ENCODE data around the gene IL17RE. TPM values are rescaled to one million over a fixed set of nuclear protein-coding genes. Genes with fewer than 3 reads are reported as not detected.
"Not testable (repeated sequence)": the region's sequence is repeated elsewhere in the genome, so short reads cannot be mapped to it uniquely, and the experiment has no call there.

The IL17RE gene
- total RNA-seq, 4 donors from 2014 or later: 3.7 to 8.1 (median 6.7) TPM

GRCh38 chr3:9861626-9862130, 41.0 kb upstream of the IL17RE start:
- no peaks in the 10 kb centered on the region for H3K36me3 ChIP-seq
- H3K4me3 ChIP-seq (replicated peaks in 1 of 3): no peak overlapping the region
- no peaks in the 10 kb centered on the region for H3K27me3 ChIP-seq
- no peak for DNase-seq
- H3K27ac ChIP-seq: no peak overlapping the region
- 90 to 94% methylated on average over 3 to 5 of the region's 5 CpGs for WGBS, 2 donors
- peaks cover 10 to 18% of the 10 kb centered on the region in 2 donors for H3K4me1 ChIP-seq
- TF ChIP-seq CTCF (IDR thresholded peaks at IDR 0.05) (no peak), POLR2A (IDR thresholded peaks at IDR 0.05) (no peak)
- intact Hi-C loops (cut with DNase I): no loop called here
- no peaks in the 10 kb centered on the region for H3K9me3 ChIP-seq

DNA sequence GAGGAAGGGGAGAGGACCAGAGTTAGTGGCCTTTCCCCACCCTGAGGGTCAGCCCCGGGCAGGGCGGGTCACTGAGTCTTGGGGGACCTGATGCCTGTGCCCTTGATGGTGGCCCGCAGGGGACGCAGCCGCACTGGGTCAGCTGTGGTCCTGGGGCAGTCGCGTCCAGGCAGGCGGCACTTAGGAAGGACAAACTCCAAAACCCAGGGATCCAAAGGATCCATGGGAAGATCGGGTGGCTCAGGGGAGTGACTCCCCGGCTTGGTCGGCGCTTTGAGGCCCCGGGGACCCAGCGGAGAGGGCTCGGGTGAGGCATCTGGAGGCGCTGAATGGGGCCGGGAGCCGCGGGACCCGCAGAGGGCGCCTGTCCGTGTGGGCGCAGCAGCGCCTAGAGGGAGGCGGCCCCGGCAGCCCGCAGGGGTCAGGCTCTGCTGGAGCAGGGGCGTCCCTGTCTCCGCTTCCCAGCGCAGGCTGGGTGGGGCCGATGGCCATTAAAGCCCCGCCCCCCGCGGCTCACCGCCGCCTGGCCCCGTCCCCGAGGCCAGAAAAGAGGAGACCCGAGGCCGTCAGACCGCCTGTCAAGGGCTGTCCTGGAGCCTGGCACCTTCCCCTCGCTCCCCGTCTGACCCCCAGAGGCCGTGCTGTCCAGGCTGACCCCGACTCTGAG, 40.1 kb upstream of the IL17RE start:
- Histone ChIP-seq H3K4me1 (peaks cover 10 to 18% of the 10 kb centered on the region in 2 donors), H3K27me3 (no peaks in the 10 kb centered on the region), H3K27ac (peak overlapping the region in 1 of 3 donors; percentile 28), H3K9me3 (no peaks in the 10 kb centered on the region), H3K36me3 (no peaks in the 10 kb centered on the region), H3K4me3 (replicated peaks in 1 of 3) (peak overlapping the region in 1 of 3 donors; percentile 16)
- intact Hi-C loops (cut with DNase I): no loop called here
- TF ChIP-seq POLR2A (IDR thresholded peaks at IDR 0.05) (no peak), CTCF (IDR thresholded peaks at IDR 0.05) (peak in 1 of 6 experiments; percentile 20)
- DNase-seq: peak; percentile 35 to 37
- WGBS, 2 donors: 27 to 63% methylated on average over 3 to 15 of the region's 45 CpGs

GRCh38 chr3:9863058-9863772, 39.4 kb upstream of the IL17RE start:
- Histone ChIP-seq H3K27ac (peak overlapping the region in 1 of 3 donors; percentile 28), H3K36me3 (no peaks in the 10 kb centered on the region), H3K9me3 (no peaks in the 10 kb centered on the region), H3K4me1 (peaks cover 10 to 18% of the 10 kb centered on the region in 2 donors), H3K4me3 (replicated peaks in 1 of 3) (peak overlapping the region in 1 of 3 donors; percentile 16), H3K27me3 (no peaks in the 10 kb centered on the region)
- WGBS, 2 donors: 74 to 78% methylated on average over 9 to 17 of the region's 22 CpGs
- intact Hi-C loops (cut with DNase I): no loop called here
- no peak for TF ChIP-seq POLR2A (IDR thresholded peaks at IDR 0.05)
- no peak for TF ChIP-seq CTCF (IDR thresholded peaks at IDR 0.05)
- DNase-seq: no peak

DNA sequence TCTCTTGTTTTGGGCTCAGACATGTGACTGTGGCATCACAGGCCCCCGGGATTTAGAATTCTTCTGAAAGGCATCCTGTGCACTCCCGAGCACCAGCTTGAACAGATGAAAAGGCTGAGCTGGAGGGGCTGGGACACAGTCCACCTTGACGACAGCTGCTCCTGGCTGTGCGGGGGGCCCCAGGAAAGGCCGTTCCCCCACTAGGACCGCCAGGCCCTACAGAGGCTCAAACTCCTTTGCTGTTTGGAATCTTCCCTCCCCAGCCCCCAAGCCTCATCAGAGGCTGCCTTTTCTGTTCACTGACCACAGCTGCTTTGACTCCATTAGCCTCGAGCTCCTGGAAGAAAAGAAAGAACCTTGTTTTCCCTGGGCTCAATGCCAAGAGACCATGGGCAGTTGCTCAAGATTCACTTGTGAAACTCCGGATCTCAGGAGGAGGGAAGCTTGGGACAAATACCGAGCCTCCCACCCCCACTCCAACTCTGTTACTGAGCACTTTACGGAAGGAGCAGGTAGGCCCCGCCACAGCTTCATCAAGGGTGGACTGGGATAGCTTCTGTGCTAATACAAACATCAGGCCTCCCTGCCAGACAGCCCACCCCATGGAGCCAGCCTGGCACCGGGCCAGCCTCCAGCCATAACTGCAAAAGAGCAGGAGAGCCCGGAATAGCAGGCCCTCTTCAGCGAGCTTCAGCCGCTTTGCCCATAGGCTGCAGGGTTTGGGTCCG, 38.3 kb upstream of the IL17RE start:
- intact Hi-C loops (cut with DNase I): no loop called here
- TF ChIP-seq CTCF (IDR thresholded peaks at IDR 0.05): no peak
- TF ChIP-seq POLR2A (IDR thresholded peaks at IDR 0.05): no peak
- Histone ChIP-seq H3K4me1 (peaks cover 10 to 18% of the 10 kb centered on the region in 2 donors), H3K27me3 (no peaks in the 10 kb centered on the region), H3K36me3 (no peaks in the 10 kb centered on the region), H3K9me3 (no peaks in the 10 kb centered on the region), H3K4me3 (replicated peaks in 1 of 3) (no peak overlapping the region), H3K27ac (peak overlapping the region; percentile 5 to 70 (median 60))
- DNase-seq: peak; percentile 74 to 79
- 22 to 38% methylated on average over 14 to 16 of the region's 16 CpGs for WGBS, 2 donors

- H3K4me3 ChIP-seq (replicated peaks in 1 of 3); intact Hi-C loops (cut with DNase I); H3K9me3 ChIP-seq; H3K36me3 ChIP-seq; DNase-seq; H3K27me3 ChIP-seq: not testable (repeated sequence)
- Histone ChIP-seq H3K27ac (peak overlapping the region in 1 of 3 donors; percentile 60), H3K4me1 (peaks cover 10 to 18% of the 10 kb centered on the region in 2 donors)
- WGBS, 2 donors: 77 to 89% methylated on average over 10 of the region's 10 CpGs
These were observed 37.5 kb upstream of the IL17RE start for GRCh38 chr3:9865125-9865637.
